HG03175 (cell line): Measurements from ENCODE around the gene DHCR24.
A peak's percentile ranks its signal among the peaks of the same experiment; 100 is the strongest.

Source experiments
- ATAC-seq: cut with Tn5 transposase; IDR thresholded peaks from one replicate; pipeline ENCODE4 v1.9.1; 2021; ENCODE audit warnings: mild to moderate bottlenecking, moderate library complexity; ENCODE audit not compliant: unreplicated experiment

Gene DHCR24

GRCh38 chr1:54804471-54805132 lies 82.4 kb downstream of the DHCR24 start:
- no peak for ATAC-seq

GRCh38 chr1:54803761-54804470 lies 83.1 kb downstream of the DHCR24 start:
- ATAC-seq = no peak

- peak; percentile 90 for ATAC-seq
These were observed 85.9 kb downstream of the DHCR24 start, which contains the start of gene TTC22 for GRCh38 chr1:54800899-54801759. Gene TTC22 (minus strand): TSS chr1:54801323. CDS start chr1:54801163, 160 bp downstream.

GRCh38 chr1:54800041-54800898 lies 86.7 kb downstream of the DHCR24 start:
- no peak for ATAC-seq
